HG03025 (cell line): ENCODE data around the gene ARHGAP18.

ENCODE experiments used
- ATAC-seq: cut with Tn5 transposase; IDR thresholded peaks from one replicate; pipeline ENCODE4 v1.9.1; 2021; ENCODE audit warnings: mild to moderate bottlenecking, moderate library complexity; ENCODE audit not compliant: unreplicated experiment, low FRiP score

ARHGAP18 gene

GRCh38 chr6:129555206-129555832 lies 154.7 kb downstream of the ARHGAP18 start:
- ATAC-seq, result no peak

GRCh38 chr6:129552413-129552812 lies 157.6 kb downstream of the ARHGAP18 start:
- no peak for ATAC-seq

- ATAC-seq, result no peak
Measured at GRCh38 chr6:129551486-129551885, 158.5 kb downstream of the ARHGAP18 start.

GRCh38 chr6:129546702-129547101 lies 163.3 kb downstream of the ARHGAP18 start:
- ATAC-seq, result no peak

- ATAC-seq, result no peak
Measured at GRCh38 chr6:129544892-129545612, 164.9 kb downstream of the ARHGAP18 start.

- no peak for ATAC-seq
Measured at GRCh38 chr6:129543981-129544380, 166.0 kb downstream of the ARHGAP18 start.

GRCh38 chr6:129542705-129543104 lies 167.3 kb downstream of the ARHGAP18 start:
- no peak for ATAC-seq

GRCh38 chr6:129539032-129539431 lies 170.9 kb downstream of the ARHGAP18 start:
- ATAC-seq, result no peak

- ATAC-seq, result no peak
Measured at GRCh38 chr6:129536271-129536670, 173.7 kb downstream of the ARHGAP18 start.

- ATAC-seq, result no peak
Measured at GRCh38 chr6:129534926-129535325, 175.1 kb downstream of the ARHGAP18 start.
